Pons (tissue), 1 donor: ENCODE data around the gene SEMA4C.

ENCODE experiments used
- DNase-seq: peaks from one replicate; pipeline ENCODE4 v3.0.0-alpha.2; 2016; ENCODE audit warnings: low spot score

SEMA4C gene, protein sequence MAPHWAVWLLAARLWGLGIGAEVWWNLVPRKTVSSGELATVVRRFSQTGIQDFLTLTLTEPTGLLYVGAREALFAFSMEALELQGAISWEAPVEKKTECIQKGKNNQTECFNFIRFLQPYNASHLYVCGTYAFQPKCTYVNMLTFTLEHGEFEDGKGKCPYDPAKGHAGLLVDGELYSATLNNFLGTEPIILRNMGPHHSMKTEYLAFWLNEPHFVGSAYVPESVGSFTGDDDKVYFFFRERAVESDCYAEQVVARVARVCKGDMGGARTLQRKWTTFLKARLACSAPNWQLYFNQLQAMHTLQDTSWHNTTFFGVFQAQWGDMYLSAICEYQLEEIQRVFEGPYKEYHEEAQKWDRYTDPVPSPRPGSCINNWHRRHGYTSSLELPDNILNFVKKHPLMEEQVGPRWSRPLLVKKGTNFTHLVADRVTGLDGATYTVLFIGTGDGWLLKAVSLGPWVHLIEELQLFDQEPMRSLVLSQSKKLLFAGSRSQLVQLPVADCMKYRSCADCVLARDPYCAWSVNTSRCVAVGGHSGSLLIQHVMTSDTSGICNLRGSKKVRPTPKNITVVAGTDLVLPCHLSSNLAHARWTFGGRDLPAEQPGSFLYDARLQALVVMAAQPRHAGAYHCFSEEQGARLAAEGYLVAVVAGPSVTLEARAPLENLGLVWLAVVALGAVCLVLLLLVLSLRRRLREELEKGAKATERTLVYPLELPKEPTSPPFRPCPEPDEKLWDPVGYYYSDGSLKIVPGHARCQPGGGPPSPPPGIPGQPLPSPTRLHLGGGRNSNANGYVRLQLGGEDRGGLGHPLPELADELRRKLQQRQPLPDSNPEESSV

DNA sequence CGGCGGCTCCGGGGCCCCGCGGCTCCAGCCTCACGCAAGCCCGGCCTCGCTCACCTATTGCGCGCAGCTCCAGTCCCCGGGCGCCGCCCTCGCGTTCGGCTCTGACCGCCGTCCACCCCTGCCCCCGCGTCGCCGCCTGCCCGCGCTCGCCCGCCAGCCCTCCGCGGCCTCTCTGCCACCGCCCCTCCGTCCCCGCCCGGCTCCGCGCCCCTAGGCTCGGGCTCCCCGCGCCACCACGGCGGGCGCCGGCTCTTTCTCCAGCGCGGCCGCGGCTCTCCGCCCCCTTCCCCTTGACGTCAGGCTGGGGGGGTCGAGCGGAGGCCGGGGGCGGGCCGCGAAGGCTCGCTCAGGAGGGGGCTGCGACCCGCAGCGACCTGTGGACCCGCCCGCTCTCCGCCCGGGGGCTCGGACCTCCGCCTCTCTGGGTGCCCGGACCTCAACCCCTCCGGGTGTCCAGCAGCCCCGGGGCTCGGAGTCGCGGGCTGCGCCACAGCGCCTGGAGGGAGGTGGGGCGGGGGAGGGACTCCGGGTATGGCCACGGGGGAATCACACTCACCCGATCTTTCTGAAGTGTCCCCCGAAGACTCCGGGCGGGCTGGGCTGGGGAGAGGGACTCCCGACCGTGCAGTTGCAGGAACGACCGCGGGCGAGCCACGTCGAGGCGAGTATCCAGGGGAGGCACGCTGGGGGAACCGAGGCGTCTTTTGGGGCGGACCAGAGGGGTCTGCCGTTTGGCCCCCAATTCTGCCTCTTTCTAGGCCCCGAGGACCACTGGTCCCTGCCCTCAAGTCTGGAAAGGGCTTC lies at the start of gene SEMA4C:
SEMA4C (minus strand) TSS at position 259 of the 804 bp plus-strand sequence. CDS start 2,194 bp downstream, outside the sequence.
- peak; percentile 65 for DNase-seq

- DNase-seq = no peak
Observed at GRCh38 chr2:96918754-96919550, 49.1 kb upstream of the SEMA4C start.

- DNase-seq = no peak
Observed at GRCh38 chr2:96918092-96918753, 48.3 kb upstream of the SEMA4C start.

DNA sequence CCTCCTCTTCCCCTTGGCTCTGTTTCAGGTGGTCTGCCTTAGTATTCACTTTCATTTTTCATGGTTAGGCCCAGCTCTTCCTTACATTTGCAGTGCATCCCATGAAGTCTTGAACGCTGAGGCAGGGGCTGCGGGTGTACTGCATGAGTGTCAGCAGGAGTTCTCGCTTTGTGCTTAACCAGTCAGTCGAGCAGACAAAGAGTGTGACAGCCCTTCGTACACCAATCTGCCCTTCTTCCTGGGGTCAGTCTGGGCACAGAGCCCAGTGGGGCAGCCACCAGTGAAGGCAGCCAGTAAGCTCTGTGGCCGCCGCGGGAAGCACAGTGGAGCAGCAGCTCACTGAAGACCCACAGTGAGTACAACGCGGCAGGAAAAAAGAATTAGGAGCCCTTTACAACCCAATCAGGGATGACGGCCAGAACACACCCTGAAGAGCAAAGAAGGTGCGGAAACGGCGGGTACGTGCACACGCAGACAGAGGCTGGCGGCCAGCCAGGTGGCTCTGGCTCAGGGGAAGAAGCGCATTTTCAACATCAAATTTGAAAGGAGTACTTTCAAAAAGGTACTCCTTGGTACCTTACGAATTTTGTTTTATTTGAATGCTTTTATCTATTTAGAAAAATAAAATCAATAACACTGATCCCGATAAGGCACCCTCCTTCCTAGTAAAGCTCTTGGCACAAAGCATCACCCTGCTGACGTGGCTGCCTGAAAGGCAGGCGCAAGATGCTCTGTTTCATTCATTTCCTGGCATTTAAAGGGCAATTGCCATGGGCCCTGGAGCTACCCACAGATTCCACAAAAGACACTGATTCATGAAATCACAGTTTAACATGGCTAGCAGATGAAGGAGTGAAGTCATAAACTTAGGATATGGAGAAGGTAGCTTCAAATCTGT lies 47.0 kb upstream of the SEMA4C start:
- DNase-seq = no peak

DNA sequence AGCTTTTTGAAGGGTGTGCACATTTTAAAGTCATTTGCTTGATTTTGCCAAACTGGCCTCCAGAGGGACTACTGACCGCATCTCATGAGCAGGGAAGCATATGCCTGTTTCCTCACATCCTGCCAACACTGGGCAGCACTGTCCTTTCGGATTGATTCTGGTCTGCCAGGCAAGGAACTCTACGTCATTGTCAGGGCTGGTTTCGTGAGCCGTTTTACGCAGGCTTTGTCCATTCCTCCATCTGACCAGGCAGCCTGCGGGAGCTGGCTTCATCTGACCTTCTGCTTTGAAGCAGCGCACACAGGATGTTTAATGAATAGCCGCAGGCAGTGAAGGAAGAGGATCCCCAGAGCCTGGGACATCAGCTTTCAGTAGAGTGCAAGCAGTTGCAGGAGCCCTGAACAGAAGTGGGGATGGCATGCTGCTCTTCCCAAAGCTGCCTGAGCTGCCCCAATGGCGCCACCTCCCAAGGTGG lies 46.3 kb upstream of the SEMA4C start:
- peak; percentile 77 for DNase-seq

DNA sequence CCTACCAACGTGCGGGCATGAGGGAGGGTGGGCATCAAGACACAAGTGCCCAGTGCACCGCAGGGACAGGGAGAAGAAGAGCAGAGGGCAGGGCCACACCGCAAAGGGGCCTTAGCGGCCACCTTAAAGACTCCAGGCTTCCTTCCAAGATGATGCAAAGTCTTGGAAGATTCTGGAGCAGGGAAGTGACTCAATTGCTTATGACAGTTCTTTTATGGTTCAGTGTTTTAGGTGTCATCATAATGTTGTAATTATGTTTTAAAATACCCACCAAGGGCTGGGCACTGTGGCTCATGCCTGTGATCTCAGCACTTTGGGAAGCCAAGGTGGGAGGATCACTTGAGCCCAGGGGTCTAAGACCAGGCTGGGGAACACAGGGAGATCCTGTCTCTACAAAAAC lies 44.5 kb upstream of the SEMA4C start:
- DNase-seq = no peak

DNA sequence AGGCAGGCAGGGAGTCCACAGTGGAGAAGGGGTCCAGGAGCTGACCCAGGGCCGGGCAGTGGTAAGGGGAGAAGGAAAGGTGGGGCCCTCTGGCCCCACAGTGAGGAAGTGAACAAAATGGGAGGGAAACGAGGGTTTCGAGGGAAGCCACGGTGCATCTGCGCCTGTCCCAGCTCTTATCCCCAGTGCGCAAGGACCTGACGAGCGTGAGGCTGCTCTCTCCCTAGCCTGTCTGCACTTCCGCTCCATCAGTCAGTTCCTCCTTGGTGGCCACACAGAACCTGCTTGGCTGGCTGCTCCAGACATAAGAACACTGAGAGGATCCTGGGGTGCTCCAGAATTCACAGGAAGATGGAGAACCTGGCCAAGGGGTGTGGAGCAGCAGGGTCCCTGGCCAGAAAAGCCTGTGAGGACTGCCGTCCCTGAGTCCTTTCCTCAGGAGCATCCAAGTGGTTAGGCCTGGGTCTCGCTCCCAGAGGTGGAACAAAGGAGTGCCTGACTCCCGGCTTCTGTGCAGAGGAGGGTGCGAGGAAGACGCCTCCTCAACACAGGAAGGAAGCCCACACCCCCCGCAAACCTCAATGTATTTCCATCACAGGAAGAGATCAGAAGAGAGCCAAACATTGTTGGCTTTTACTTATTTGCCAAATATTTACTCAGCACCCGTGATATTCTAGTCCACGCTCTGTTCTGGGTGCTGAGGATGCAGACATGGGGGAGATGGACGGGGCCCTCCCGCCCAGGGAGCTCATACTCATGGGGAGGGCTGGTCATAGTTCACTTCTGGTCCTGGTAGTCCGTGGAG lies 43.7 kb upstream of the SEMA4C start:
- peak; percentile 59 for DNase-seq

GRCh38 chr2:96913117-96913397 lies 43.2 kb upstream of the SEMA4C start:
- DNase-seq = no peak

DNA sequence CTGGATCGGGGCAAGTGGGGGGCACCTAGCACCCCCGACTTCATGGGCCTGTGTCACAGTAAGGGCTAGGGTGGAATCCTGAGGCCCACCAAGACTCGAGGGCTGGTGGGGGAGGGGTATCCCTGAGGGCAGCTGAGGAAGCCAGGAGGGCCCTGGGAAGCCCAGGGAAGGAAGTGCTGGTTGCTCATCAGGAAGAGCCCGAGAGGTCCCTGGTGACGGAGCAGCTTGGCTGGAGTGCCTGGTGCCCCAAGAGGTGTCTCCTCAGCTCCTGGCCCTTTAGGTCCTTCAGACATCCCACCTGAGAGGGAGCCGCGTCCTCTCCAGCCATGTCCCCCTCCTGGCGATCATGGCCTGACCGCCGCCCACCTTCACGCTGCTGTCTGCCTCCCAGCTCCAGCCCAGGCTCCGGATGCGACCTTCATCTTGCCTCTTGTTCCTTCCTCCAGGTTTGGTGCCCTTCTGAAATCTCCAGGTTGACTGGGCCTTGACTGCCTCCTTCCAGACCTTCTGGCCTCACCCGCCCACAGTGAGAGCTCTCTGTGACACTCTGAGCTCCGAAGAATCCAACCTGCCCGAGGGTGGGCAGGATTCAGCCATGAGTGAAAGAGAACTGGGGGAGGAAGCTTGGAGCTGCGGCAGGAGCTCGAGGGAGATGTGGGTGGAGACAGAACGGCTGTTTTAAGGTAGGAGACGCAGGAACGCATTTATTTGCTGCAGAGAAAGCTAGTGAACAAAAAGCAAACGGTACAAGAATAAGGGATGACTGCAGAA lies 42.7 kb upstream of the SEMA4C start:
- no peak for DNase-seq

GRCh38 chr2:96909611-96910021 lies 39.7 kb upstream of the SEMA4C start:
- DNase-seq = peak; percentile 82

GRCh38 chr2:96907115-96908041 lies 37.5 kb upstream of the SEMA4C start:
- peak; percentile 66 for DNase-seq

DNA sequence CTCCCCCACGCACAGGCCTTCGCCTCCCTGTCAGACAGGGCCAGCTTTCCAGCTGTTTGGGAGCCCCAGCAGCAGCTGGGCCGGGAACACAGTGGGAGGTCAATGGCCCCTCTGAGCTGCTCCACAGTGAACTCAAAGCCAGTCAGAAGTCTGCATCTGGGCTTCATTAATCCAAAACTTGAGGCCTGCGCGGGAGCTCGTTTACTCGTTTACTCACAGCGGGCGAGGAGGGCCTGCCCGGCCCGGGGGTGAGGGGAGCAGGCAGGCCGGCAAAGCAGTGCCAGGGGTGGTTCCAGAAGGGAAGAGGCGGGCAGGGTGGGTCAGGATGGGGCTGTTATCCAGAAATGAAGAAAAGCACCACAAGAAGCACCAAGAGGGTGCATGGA lies 36.8 kb upstream of the SEMA4C start:
- DNase-seq = no peak

DNA sequence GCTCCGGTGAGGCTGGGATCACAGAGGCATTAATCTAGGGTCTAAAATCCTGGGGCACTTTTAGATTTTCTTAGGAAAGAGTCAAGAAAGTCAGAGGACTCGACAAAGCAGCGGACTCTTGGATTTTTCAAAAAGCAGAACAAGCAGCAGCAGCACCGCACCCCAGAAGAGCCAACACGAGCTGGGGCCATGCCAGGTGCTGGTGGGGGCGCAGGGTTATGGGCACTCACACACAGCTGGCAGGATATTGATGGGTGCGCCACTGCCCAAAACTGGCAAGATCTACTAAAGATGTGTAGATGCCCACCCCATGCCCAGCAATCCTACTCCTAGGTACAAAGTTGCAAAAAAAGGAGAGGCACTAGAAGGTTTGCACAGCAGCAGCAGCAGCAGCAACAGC lies 33.9 kb upstream of the SEMA4C start:
- DNase-seq = no peak

GRCh38 chr2:96903318-96903717 lies 33.4 kb upstream of the SEMA4C start:
- DNase-seq = no peak

DNA sequence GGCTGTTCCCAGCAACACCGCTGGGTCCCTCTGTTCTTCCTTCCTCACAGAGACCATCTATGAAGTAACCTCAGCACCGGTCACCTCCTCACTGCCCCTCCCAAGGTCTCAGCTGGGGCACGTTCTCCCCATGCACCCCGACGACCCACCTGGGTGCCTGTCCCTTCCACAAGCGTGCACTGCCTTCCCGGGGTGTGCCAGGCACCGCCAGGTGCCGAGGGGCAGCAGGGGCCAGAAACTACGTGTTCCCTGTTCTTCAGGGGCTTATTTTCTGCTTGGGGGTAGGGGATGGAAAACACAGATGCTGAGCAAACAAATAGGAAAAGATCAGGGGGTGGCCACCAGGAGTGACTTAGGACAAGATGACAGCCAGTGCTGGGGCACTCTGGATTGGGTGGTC lies 30.4 kb upstream of the SEMA4C start:
- DNase-seq = no peak

- no peak for DNase-seq
Observed at GRCh38 chr2:96899413-96899741, 29.5 kb upstream of the SEMA4C start.

- no peak for DNase-seq
Observed at GRCh38 chr2:96898641-96899412, 28.9 kb upstream of the SEMA4C start.
